ENCODE data around the gene NALCN.

Gene NALCN

DNA sequence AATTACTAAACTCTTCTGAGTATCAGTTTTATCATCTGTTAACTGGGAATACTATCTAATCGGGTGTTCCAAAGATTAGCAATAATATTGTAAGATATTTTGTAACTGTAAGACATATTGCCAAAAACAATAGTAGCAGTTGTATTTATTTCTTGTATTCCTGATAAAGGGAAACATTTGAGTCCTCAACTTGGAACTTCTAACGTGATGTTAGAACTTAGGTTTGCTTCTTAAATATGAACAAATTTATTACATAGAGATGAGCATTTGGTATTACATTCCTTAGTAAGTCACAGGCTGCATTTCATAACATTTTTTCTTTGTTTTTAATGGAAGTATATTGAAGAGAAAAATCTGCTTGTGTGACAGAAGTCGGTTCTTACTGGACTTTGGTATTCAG is 225.3 kb downstream of the NALCN start:
- TF ChIP-seq, protein P1, sequence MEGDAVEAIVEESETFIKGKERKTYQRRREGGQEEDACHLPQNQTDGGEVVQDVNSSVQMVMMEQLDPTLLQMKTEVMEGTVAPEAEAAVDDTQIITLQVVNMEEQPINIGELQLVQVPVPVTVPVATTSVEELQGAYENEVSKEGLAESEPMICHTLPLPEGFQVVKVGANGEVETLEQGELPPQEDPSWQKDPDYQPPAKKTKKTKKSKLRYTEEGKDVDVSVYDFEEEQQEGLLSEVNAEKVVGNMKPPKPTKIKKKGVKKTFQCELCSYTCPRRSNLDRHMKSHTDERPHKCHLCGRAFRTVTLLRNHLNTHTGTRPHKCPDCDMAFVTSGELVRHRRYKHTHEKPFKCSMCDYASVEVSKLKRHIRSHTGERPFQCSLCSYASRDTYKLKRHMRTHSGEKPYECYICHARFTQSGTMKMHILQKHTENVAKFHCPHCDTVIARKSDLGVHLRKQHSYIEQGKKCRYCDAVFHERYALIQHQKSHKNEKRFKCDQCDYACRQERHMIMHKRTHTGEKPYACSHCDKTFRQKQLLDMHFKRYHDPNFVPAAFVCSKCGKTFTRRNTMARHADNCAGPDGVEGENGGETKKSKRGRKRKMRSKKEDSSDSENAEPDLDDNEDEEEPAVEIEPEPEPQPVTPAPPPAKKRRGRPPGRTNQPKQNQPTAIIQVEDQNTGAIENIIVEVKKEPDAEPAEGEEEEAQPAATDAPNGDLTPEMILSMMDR (conservative IDR thresholded peaks at IDR 0.05; ENCODE audit: control insufficient read depth, insufficient read depth, low read depth, low read length) = no peak
- DNase-seq (ENCODE audit: low read depth) = no peak
- H3K4me3 ChIP-seq (ENCODE audit: control insufficient read depth, low read depth, low read length) = no peak overlapping the region

DNA sequence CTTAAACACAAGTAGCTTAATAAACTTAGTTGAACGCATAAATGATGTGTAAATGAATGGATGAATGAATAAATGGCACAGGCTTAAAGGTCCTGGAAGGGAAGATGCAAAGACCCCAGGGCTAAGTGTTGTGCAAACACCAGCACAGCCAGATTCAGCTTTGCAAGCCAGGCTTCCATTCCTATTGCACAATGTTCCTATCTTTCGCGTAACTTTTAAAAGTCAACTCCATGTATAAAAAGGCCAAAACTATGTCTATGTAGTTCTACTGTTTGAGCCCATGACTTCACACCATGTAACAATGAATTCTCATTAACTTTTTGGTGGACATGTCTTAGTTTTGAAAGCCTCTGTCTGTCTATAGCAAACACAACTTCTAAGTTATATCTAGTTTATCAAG is 226.0 kb downstream of the NALCN start:
- DNase-seq (ENCODE audit: low read depth) = peak; percentile 5

DNA sequence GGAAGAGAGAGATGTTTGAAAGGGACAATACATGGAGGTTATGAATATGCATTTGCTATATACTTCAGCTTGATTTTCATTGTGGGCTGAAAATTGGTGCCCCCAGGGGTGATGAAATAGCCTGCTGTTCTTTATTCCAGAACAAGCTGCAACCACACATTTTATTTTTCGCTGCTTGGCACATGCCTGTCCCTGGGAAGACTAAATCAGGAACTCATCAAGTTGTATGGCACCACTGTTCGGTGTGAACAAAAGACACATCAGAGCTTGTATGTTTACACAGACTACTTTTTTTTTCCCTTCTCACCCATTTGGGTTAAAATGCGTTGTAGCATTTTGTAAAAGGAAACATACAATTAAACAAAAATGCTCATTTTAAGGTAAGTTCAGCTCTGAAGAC is 230.7 kb downstream of the NALCN start:
- TF ChIP-seq, protein P1 (conservative IDR thresholded peaks at IDR 0.05; ENCODE audit: control insufficient read depth, insufficient read depth, low read depth, low read length) = no peak
- no peak overlapping the region for H3K4me3 ChIP-seq (ENCODE audit: control insufficient read depth, low read depth, low read length)

More for the DNA sequence above, 226.0 kb downstream of the NALCN start:
- H3K4me3 ChIP-seq (ENCODE audit: control insufficient read depth, low read depth, low read length) = no peak overlapping the region
- TF ChIP-seq, protein P1 (conservative IDR thresholded peaks at IDR 0.05; ENCODE audit: control insufficient read depth, insufficient read depth, low read depth, low read length) = no peak

DNA sequence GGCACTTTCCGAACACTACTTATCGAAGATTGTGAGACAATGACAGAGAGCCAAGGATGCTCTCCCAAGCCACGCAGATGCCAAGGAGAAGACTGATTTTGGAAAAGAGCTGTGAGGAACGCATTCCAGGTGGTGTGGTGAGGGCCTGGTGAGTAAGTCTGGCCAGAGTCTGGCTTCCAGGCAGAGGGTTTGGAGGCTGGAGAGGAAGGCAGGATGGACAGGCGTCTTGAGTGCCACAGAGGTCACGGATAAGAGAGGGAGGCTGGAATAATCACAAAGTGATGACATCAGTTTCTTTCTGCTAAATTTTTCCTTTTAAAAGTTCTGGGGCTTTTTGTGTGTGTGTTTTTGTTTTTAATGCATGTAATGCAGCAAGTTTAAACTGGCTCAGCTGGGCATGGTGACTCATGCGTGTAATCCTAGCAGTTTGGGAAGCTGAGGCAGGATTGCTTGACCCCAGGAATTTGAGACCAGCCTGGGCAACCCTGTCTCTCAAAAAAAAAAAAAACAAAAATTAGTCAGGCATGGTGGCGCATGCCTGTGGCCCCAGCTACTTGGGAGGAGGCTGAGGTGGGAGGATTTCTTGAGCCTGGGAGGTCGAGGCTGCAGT is 235.1 kb downstream of the NALCN start:
- H3K4me3 ChIP-seq (ENCODE audit: control insufficient read depth, low read depth, low read length) = no peak overlapping the region
- DNase-seq (ENCODE audit: low read depth) = peak; percentile 14
- TF ChIP-seq, protein P1 (conservative IDR thresholded peaks at IDR 0.05; ENCODE audit: control insufficient read depth, insufficient read depth, low read depth, low read length) = no peak

More for the DNA sequence above, 230.7 kb downstream of the NALCN start:
- DNase-seq (ENCODE audit: low read depth) = no peak

DNA sequence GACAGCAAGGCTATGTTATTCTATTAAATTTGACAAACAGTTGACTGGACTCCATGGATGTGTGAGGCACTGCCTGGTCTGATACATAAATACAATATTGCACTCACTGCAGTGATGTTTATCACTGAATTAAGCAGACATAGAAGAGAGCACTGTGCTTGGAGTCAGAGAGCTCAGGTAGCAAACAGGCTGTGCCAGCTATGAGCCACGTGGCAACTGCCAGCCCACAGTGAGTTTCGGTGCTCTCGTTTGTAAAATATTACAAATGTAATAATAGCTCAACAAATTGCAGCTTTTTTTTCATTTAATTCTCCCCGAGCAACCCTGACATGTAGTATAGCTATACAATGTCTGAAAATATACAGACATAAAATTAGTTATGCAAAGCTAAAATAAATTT is 237.3 kb downstream of the NALCN start:
- no peak overlapping the region for H3K4me3 ChIP-seq (ENCODE audit: control insufficient read depth, low read depth, low read length)
- TF ChIP-seq, protein P1 (conservative IDR thresholded peaks at IDR 0.05; ENCODE audit: control insufficient read depth, insufficient read depth, low read depth, low read length) = no peak
- DNase-seq (ENCODE audit: low read depth) = no peak

DNA sequence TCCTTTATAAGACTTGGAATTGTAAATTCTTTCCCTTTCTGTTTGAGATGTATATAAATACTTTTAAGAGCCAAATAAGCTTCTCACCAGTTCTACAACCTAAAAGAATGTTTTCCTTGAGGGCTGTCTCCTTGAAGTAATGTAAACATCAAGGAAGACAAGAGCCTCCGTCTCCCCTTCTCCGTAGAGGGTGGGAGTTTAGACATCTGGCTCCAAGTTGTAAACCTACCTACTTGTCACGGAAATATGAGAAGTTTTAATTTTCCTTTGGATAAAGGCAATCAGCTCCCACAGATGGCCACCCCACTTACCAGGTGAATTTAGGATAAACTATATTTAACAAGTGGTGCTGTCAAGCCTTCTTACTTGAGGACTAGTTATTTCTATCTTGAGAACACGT is 237.9 kb downstream of the NALCN start:
- DNase-seq (ENCODE audit: low read depth) = no peak
- H3K4me3 ChIP-seq (ENCODE audit: control insufficient read depth, low read depth, low read length) = no peak overlapping the region
- TF ChIP-seq, protein P1 (conservative IDR thresholded peaks at IDR 0.05; ENCODE audit: control insufficient read depth, insufficient read depth, low read depth, low read length) = no peak

DNA sequence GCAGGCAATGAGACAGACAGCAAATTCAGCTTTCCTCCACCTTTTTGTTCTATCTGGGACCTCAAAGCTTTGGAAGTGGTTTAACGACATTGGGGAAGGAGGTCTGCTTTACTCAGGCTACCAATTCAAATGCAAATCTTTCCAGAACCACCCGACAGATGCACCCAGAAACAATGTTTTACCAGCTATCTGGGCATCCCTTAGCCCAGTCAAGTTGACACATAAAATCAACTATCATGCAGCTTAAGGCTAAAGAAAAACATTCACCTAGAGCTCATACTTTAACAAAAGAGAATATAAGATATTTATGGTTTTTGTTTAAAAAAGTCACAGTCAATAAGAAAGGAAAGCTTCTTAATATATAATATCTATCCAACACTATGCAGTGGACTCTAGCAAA is 246.0 kb downstream of the NALCN start:
- TF ChIP-seq, protein P1 (conservative IDR thresholded peaks at IDR 0.05; ENCODE audit: control insufficient read depth, insufficient read depth, low read depth, low read length) = no peak
- DNase-seq (ENCODE audit: low read depth) = no peak
- no peak overlapping the region for H3K4me3 ChIP-seq (ENCODE audit: control insufficient read depth, low read depth, low read length)
